Measurements from ENCODE around the gene SPANXN4. TPM values are rescaled to one million over a fixed set of nuclear protein-coding genes. Genes with fewer than 3 reads are reported as not detected.

SPANXN4 gene, protein sequence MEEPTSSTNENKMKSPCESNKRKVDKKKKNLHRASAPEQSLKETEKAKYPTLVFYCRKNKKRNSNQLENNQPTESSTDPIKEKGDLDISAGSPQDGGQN
- total RNA-seq (2022; extraction: Qiagen RNA extraction) = not detected in 5 replicates

DNA sequence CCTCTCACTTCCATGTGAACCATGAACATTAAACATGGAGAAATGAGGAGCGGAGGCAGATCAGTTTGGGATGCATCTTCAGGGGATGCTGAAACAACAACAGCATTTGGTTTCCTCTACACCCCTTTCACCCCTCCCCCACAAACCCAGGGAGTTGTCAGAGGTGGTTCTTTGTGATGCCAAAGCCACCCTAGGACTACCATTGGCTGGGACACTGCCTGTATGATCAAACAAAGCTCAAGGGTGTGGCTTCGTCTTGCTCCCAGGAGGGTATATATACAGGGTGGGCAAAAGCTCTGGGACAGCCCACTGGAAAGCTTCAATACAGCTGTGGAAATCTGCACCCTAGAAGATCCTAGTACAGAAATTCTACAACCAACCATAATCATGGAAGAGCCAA, at the start of gene SPANXN4:
TSS of gene SPANXN4 (plus strand) at position 301 of the 400 bp plus-strand sequence. CDS start at position 388, 87 bp downstream.

